ENCODE results near the gene PEAR1.

- TF ChIP-seq CTCF (IDR thresholded peaks at IDR 0.05; ENCODE audit: insufficient read depth, low read length) (peak; percentile 50), POLR2AphosphoS5 (IDR thresholded peaks at IDR 0.05; ENCODE audit: low read depth) (no peak)
Measured at GRCh38 chr1:156927215-156928042, 33.9 kb downstream of the PEAR1 start.
